Activated CD4-positive, alpha-beta T cell treated with anti-CD3 and anti-CD28 coated beads, Interleukin-2, amount 10 ng/mL, durations not matched to agents 24 days and 14 days (primary cell): ENCODE data around the gene UNK. TPM values are rescaled to one million over a fixed set of nuclear protein-coding genes. Genes with fewer than 3 reads are reported as not detected.

ENCODE experiments used
- DNase-seq: peaks from one replicate; pipeline ENCODE4 v3.0.0; 2022
- H3K27ac Mint-ChIP-seq: one replicate; pipeline ENCODE4 v1.8.0; 2022; ENCODE audit warnings: mild to moderate bottlenecking, mixed read lengths
- H3K27me3 Mint-ChIP-seq: one replicate; pipeline ENCODE4 v1.8.0; 2022; ENCODE audit warnings: mixed read lengths
- H3K36me3 Mint-ChIP-seq: one replicate; pipeline ENCODE4 v1.8.0; 2022; ENCODE audit warnings: low read depth, mild to moderate bottlenecking, mixed read lengths
- H3K4me1 Mint-ChIP-seq: one replicate; pipeline ENCODE4 v1.8.0; 2021; ENCODE audit warnings: mixed read lengths
- H3K4me3 Mint-ChIP-seq: one replicate; pipeline ENCODE4 v1.8.0; 2022; ENCODE audit warnings: mild to moderate bottlenecking, moderate library complexity, mixed read lengths
- H3K9me3 Mint-ChIP-seq: one replicate; pipeline ENCODE4 v1.8.0; 2021; ENCODE audit warnings: mixed read lengths
- intact Hi-C: fragments of 100-400 bp; cut with micrococcal nuclease; formaldehyde crosslinking; loops from one replicate; pipeline ENCODE4 v1.15.1; 2023
- total RNA-seq: library from RNA; stranded (reverse); gene quantifications from 2 replicates; pipeline ENCODE4 v1.2.3, GENCODE V29; 2022

Gene UNK
- total RNA-seq, 1 donor from 2014 or later: 30.0 TPM

DNA sequence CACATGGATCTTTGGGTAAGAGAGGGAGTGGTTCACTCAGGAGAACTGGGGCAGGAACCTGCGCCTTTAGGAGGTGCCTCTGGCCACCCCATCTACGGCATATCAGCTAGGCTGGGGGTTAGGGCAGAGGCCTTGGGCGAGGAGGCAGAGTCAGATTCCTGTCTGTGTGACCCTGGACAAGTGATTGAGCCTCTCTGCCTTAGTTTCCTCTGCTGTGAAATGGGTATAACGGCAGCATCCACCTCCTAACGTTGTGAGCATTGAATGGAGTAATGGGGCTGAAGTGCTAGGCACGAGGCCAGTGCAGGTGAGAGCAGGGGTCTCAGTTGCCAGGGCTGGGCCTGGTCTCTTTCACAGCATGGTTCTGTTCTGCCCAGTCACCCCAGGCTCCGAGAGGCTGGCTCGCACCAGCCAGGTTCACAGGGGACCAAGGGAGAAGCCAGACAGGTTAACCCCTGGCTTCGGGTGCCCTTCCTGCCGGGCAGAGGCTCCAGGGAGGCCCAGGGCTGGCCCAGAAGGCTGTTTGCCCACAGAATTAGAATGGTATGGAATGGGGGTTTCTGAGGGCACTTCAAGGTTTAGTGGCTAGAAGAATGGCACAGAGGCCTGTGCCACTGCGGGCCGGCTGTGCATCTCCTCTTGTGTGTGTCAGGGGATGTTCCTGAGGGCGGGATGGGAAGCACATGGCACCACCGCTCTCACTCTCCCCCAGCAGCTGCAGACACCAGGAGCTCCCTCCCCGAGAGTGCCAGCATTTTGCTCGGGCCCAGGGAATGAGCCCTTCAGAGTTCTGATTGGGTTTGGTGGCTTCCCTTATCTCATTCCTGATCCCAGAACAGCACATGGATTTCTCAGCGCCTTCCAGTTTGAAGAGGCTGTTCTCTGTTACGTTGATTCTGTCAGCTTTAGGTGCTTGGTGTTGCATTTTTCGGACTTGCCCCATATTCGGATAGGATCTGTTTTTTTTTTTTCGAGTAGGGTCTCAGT is 35.8 kb downstream of the UNK start:
- Mint-ChIP-seq H3K27ac (no peak overlapping the region), H3K27me3 (no peaks in the 10 kb centered on the region), H3K36me3 (peaks cover 25% of the 10 kb centered on the region), H3K4me1 (peaks cover 8% of the 10 kb centered on the region), H3K9me3 (no peaks in the 10 kb centered on the region), H3K4me3 (no peak overlapping the region)
- intact Hi-C loops: no loop called here
- no peak for DNase-seq

DNA sequence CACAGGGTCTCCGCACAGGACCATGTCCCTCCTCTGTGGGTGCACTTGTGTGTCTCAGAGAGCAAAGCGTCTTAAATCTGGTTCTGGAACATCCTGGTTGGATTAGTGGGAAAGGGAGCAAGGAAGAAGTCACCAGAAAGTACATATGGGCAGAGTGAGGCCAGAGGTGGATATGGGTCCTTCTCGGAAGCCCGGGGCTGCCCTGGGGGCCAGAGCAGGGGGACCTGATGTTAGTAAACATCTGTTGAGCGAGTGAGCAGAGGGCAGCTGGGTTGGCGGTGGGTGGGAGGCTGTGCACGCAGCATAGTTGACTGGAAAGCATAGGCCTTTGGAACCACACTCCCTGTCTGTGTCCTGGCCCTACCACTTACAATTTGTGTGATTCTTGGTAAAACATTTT is 36.9 kb downstream of the UNK start:
- Mint-ChIP-seq H3K9me3 (no peaks in the 10 kb centered on the region), H3K4me3 (no peak overlapping the region), H3K36me3 (peaks cover 25% of the 10 kb centered on the region), H3K4me1 (peaks cover 8% of the 10 kb centered on the region), H3K27ac (peak overlapping the region; percentile 76), H3K27me3 (no peaks in the 10 kb centered on the region)
- intact Hi-C loops: no loop called here
- peak; percentile 55 for DNase-seq

DNA sequence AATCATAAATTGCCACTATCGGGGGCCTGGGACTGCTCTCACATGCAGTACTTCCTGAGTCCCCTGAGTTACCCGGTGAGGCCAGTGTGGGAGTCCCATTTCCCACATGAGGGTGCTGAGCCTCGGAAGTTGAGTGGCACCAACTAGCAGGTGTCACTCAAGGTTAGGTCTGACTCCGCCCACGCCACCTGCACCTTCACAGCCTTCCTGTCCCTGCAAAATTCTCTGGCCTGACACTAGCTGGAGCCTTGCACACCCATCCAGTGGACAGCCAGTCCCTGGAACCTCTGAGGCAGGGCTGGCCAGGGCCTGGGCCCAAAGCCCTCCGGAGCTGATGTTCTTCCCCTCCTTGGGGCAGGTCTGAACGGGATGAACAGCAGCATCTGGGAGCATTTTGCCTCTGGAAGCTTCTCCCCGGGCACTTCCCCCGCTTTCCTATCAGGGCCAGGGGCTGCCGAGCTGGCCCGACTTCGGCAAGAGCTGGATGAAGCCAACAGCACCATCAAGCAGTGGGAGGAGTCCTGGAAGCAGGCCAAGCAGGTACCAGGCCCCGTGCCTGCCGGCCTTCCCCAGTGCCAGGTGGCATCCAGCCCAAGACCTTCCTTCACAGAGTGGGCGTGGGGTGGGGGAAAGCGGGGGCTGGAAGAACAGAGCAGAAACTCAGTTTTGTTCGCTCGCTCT is 37.7 kb downstream of the UNK start:
- intact Hi-C loops: no loop called here
- H3K27ac Mint-ChIP-seq: peak overlapping the region; percentile 76
- H3K4me3 Mint-ChIP-seq: no peak overlapping the region
- no peaks in the 10 kb centered on the region for H3K9me3 Mint-ChIP-seq
- H3K4me1 Mint-ChIP-seq: peaks cover 8% of the 10 kb centered on the region
- H3K27me3 Mint-ChIP-seq: no peaks in the 10 kb centered on the region
- H3K36me3 Mint-ChIP-seq: peaks cover 25% of the 10 kb centered on the region
- DNase-seq: peak; percentile 65

DNA sequence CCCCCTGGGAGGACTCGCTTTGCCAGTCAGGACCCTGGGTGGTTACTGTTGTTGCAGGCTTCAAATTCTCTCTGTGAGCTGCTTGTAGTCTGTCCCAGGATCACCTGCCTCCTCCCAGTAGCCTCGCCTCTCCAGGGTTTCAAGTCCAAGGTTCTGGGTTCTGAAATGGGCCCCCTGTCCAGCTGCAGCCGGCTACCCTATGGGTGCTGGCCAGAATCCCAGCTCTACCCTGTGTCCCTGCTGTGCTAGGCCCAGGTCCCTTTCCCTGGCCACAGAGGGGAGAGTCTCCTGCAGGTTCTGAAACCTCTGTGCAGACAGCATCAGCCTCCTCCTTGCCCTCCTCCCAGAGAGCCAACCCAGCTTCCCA is 38.2 kb downstream of the UNK start:
- peak; percentile 54 for DNase-seq
- intact Hi-C loops: no loop called here
- peaks cover 8% of the 10 kb centered on the region for H3K4me1 Mint-ChIP-seq
- H3K36me3 Mint-ChIP-seq: peaks cover 25% of the 10 kb centered on the region
- H3K27ac Mint-ChIP-seq: no peak overlapping the region
- H3K4me3 Mint-ChIP-seq: no peak overlapping the region
- no peaks in the 10 kb centered on the region for H3K9me3 Mint-ChIP-seq
- no peaks in the 10 kb centered on the region for H3K27me3 Mint-ChIP-seq

DNA sequence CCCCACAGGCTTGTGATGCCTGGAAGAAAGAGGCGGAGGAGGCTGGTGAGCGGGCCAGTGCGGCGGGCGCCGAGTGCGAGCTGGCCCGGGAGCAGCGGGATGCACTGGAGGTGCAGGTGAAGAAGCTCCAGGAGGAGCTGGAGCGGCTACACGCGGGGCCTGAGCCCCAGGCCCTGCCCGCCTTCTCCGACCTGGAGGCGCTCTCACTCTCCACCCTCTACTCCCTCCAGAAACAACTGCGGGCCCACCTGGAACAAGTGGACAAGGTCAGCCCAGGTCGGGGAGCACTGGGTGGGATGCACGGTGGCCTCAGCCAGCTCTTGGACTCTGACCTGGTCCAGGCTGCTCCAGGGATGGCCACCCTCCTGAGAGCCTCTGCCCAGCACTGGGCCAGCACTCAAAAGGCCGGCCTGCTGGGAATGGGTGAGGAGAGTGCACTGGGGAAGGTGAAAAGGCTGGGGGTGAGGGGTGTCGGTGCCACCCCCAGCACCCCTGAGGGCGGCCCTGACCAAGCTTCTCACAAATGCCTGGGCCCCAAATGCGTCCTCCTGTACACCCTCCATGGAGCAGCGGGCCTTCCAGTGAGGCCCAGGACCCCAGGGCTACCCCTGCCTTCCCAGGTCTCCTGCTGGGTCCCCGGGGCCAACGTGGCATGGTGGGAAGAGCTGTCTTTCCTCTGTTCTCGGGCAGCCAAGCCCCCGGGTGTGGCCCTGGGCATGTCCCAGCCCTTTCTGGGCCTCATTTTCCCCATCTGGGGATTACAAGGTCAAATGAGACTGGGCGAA is 38.8 kb downstream of the UNK start:
- Mint-ChIP-seq H3K4me3 (no peak overlapping the region), H3K27ac (peak overlapping the region; percentile 37), H3K4me1 (peaks cover 9% of the 10 kb centered on the region), H3K27me3 (no peaks in the 10 kb centered on the region), H3K36me3 (peaks cover 24% of the 10 kb centered on the region), H3K9me3 (no peaks in the 10 kb centered on the region)
- intact Hi-C loops: no loop called here
- peak; percentile 56 for DNase-seq

DNA sequence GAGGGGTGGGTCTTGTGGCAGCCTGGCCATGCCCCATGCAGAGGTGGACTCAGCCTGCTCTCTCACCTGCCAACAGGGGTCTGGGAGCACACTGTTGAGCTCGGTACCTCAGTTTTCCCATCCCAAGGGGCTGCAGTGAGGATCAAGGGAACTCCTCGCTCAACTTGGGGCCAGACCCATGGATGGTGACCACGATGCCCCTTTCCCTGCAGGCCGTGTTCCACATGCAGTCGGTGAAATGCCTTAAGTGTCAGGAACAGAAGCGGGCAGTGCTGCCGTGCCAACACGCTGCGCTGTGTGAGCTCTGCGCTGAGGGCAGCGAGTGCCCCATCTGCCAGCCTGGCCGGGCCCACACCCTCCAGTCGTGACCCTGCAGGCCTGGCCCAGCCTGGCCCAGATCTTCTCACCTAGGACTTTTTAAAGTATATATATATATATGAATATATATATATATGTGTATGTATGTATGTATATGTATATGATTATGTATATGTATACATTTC is 39.5 kb downstream of the UNK start:
- no peaks in the 10 kb centered on the region for H3K9me3 Mint-ChIP-seq
- peaks cover 9% of the 10 kb centered on the region for H3K4me1 Mint-ChIP-seq
- no peak for DNase-seq
- H3K27me3 Mint-ChIP-seq: no peaks in the 10 kb centered on the region
- intact Hi-C loops: no loop called here
- peak overlapping the region; percentile 37 for H3K27ac Mint-ChIP-seq
- H3K4me3 Mint-ChIP-seq: no peak overlapping the region
- H3K36me3 Mint-ChIP-seq: peaks cover 19% of the 10 kb centered on the region

DNA sequence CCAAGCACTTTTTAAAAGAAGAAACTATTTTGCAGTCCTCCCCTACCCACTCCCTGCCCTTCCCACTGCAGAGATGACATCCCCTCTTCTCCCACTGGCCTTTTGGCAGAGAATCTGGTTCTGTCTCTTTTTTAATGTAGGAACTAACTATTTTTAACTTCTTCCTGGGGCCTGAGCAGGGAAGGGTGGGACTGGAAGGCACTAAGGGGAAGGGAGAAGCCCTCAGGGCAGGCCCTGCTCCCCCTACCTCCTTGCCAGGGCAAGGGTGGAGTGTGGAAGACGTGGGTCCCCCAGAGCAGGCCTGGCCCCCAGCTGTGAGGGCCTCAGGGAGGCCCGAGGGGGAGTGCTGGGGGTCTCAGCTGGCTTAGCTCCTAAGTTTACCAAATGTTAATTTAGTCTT is 40.1 kb downstream of the UNK start:
- H3K36me3 Mint-ChIP-seq: peaks cover 22% of the 10 kb centered on the region

DNA sequence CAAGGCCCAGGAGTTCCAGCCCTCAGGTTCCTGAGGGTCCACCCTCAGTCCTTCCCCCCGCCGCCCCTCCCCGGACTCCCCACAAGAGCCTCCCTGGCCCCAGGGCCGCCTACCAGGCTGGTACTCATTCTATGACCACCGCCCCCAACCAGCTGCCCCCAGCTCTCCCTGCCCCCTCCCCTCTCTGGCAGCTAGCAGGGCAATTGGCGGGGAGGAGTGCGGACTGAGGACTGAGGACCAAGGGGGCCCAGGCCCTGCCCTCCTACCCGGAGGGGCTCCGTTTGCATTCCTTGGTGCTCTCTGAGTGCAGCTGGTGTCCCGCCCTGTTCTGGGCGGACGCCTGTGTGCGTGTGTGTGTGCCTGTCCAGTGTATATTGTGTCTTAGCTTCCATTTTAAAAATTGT is 40.5 kb downstream of the UNK start:
- intact Hi-C loops: loop anchor here (5.0 kb wide), 2 partner anchors 48 to 73 kb away; a partner anchor contains a TSS
- Mint-ChIP-seq H3K9me3 (no peaks in the 10 kb centered on the region), H3K4me1 (peaks cover 9% of the 10 kb centered on the region), H3K27me3 (no peaks in the 10 kb centered on the region), H3K36me3 (peaks cover 25% of the 10 kb centered on the region), H3K4me3 (no peak overlapping the region), H3K27ac (no peak overlapping the region)
- no peak for DNase-seq

More for the DNA sequence above, 40.1 kb downstream of the UNK start:
- no peak overlapping the region for H3K27ac Mint-ChIP-seq
- no peak for DNase-seq
- H3K4me3 Mint-ChIP-seq: no peak overlapping the region
- no peaks in the 10 kb centered on the region for H3K27me3 Mint-ChIP-seq
- no peaks in the 10 kb centered on the region for H3K9me3 Mint-ChIP-seq
- intact Hi-C loops: loop anchor here (5.0 kb wide), 2 partner anchors 47 to 72 kb away; a partner anchor contains a TSS
- peaks cover 9% of the 10 kb centered on the region for H3K4me1 Mint-ChIP-seq

DNA sequence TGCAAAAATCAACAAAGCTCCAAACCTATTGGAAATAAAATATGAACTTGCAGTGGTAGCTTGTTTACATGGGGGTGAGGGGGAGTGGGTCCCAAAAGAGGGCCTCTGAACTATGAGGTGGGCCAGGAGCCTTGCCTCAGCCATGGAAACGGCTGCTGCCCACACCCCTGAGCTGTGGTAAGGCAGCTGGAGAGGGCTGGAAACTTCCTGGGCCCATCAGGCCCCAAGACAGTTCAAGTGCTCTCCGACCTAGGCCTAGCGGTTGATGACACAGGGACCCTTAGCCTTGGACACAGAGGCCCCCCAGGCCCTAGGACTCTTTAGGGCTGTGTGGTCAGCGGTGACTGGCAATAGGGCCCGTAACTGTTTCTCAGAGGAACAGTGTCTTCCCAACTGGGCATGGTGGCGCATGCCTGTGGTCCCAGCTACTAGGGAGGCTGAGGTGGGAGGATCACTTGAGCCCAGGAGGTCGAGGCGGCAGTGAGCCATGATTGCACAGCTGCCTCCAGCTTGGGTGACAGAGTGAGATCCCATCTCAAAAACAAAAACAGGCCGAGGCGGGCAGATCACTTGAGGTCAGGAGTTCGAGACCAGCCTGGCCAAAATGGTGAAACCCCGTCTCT is 41.3 kb downstream of the UNK start:
- no peak for DNase-seq
- Mint-ChIP-seq H3K9me3 (no peaks in the 10 kb centered on the region), H3K4me3 (no peak overlapping the region), H3K4me1 (peaks cover 9% of the 10 kb centered on the region), H3K36me3 (peaks cover 25% of the 10 kb centered on the region), H3K27ac (no peak overlapping the region), H3K27me3 (no peaks in the 10 kb centered on the region)
- intact Hi-C loops: loop anchor here (5.0 kb wide), 2 partner anchors 49 to 74 kb away; a partner anchor contains a TSS

DNA sequence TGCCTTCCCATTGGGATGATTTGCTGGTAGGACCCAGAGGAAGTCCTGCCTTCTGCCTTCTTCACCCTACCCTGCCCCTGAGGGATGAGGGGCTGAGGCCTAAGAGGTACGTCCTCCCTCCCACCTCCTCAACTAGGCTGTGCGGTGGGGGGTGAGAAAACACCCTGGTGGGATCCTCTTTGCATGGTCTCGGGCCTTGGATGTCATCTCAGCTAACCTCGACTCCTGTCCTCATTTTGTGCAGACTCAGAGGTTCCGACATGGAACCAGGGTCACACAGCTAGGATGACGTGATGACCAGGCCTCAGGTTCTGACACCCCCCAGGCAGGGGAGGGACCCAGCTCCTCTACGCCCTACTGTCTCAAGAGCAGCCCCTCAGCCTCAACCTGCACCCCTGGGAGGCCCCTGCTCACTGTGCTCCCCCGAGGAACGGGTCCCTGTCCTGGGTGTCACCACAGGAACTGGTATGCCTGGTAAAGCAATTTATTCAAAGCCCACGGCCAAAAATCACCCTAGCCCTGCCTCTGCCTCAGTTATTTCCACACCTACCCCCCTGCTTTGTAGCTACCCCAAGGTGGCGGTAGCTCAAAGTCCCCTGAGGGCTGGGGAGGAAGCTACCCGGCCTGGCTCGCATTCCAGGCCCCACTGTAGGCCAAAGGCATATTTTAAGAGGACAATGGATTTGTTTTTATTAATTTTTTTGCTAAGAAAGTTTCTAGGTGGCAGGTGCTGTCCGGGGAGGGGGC is 42.1 kb downstream of the UNK start:
- peaks cover 21% of the 10 kb centered on the region for H3K36me3 Mint-ChIP-seq
- no peaks in the 10 kb centered on the region for H3K9me3 Mint-ChIP-seq
- intact Hi-C loops: loop anchor here (5.0 kb wide), 2 partner anchors 49 to 74 kb away; a partner anchor contains a TSS

DNA sequence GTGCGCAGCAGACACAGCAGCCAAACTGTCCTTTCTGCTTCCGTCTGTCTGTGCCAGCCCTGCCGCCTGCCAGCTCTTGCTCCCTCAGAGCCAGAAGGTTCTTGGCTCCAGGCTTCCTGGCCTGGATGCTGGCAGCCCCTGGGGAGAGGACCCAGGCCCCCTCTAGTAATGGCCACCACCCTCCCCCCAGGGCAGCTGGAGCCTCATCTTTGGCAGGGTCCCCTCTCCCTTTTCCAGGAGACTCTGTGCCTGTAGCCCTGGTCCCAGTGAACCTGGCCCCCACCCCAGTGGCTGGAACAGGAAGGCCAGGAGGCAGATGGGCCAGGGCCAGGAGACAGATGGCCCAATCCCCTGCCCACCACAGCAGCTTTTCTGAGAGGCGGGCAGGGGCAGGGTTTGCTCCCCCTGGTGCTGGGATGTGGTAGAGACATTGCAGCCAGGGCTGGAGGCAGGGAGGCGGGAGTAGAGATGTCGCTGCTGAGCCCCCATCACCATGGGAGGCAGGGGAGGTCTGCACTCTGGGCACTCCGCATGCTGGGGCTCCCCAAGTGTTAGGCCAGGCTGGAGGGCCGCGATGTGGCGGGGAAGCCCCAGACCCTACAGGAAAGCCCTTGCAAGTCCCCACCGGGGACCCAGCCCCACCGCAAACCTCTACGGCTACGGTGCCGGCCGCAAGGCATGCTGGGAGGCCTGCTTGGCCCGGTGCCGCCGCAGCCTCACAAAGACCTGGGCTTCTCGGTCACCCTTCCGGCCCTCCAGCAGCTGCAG is 42.9 kb downstream of the UNK start:
- intact Hi-C loops: loop anchor here (5.0 kb wide), 2 partner anchors 50 to 75 kb away; a partner anchor contains a TSS
- peaks cover 7% of the 10 kb centered on the region for H3K4me1 Mint-ChIP-seq
- no peaks in the 10 kb centered on the region for H3K27me3 Mint-ChIP-seq
- peak overlapping the region; percentile 89 for H3K27ac Mint-ChIP-seq
- no peaks in the 10 kb centered on the region for H3K9me3 Mint-ChIP-seq
- H3K36me3 Mint-ChIP-seq: peaks cover 21% of the 10 kb centered on the region
- peak overlapping the region; percentile 40 for H3K4me3 Mint-ChIP-seq
- DNase-seq: peak; percentile 90

More for the DNA sequence above, 42.1 kb downstream of the UNK start:
- Mint-ChIP-seq H3K27me3 (no peaks in the 10 kb centered on the region), H3K4me3 (no peak overlapping the region), H3K27ac (no peak overlapping the region), H3K4me1 (peaks cover 7% of the 10 kb centered on the region)
- DNase-seq: no peak

DNA sequence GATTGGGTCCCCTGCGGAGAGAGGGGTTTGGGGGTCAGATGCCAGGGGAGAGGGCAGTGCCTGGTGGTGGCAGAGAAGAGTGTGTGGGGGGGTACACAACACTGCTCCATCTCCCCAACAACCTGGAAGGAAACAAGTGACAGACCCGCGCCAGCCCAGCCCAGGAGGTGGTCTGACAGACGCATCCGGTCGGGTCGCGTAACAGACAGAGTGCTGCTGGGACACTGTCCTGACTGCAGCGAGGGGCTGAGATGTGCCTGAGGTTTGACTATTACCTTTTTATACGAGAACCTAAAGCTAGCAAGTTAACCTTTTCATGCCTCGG is 43.4 kb downstream of the UNK start:
- no peaks in the 10 kb centered on the region for H3K27me3 Mint-ChIP-seq
- no peak for DNase-seq
- H3K9me3 Mint-ChIP-seq: no peaks in the 10 kb centered on the region
- H3K36me3 Mint-ChIP-seq: peaks cover 22% of the 10 kb centered on the region
- H3K4me1 Mint-ChIP-seq: peaks cover 10% of the 10 kb centered on the region
- peak overlapping the region; percentile 40 for H3K4me3 Mint-ChIP-seq
- H3K27ac Mint-ChIP-seq: peak overlapping the region; percentile 89
- intact Hi-C loops: loop anchor here (5.0 kb wide), 2 partner anchors 51 to 76 kb away; a partner anchor contains a TSS
